OCI-LY3 (cell line): ENCODE results near the gene ZRANB2.

ENCODE experiments used
- H2AFZ ChIP-seq: fragments of 200-600, 300-600 bp; shearing (Covaris generic); 2 replicates; pipeline ENCODE4 v1.6.0; 2014; ENCODE audit warnings: antibody characterized with exemption, low read depth, low read length
- H3K27ac ChIP-seq: fragments of 200-600, 300-600 bp; sonication (generic); 2 replicates; pipeline ENCODE4 v1.5.1; 2014; ENCODE audit warnings: mild to moderate bottlenecking, low read length, moderate library complexity, mixed read lengths
- H3K27me3 ChIP-seq: fragments of 200-600, 300-600 bp; sonication (generic); 2 replicates; pipeline ENCODE4 v1.6.1; 2014; ENCODE audit warnings: low read depth, low read length, mixed read lengths
- H3K36me3 ChIP-seq: fragments of 200-600, 300-600 bp; sonication (generic); replicated peaks from 2 replicates; pipeline ENCODE3; 2014; ENCODE audit warnings: low read depth, low read length, mixed read lengths
- H3K4me1 ChIP-seq: fragments of 300-600, 200-600 bp; sonication (generic); 2 replicates; pipeline ENCODE4 v1.6.1; 2014; ENCODE audit warnings: low read length, mixed read lengths
- H3K4me2 ChIP-seq: fragments of 200-600, 300-600 bp; sonication (generic); 2 replicates; pipeline ENCODE4 v1.6.1; 2014; ENCODE audit warnings: low read length, mixed read lengths
- H3K4me3 ChIP-seq: fragments of 300-600, 200-600 bp; sonication (generic); 2 replicates; pipeline ENCODE4 v1.5.1; 2014; ENCODE audit warnings: antibody characterized with exemption, mild to moderate bottlenecking, low read length, moderate library complexity
- H3K79me2 ChIP-seq: fragments of 300-600, 200-600 bp; shearing (Covaris generic); 2 replicates; pipeline ENCODE4 v1.6.1; 2014; ENCODE audit warnings: mild to moderate bottlenecking, low read length, mixed read lengths
- H3K9ac ChIP-seq: fragments of 300-600, 200-600 bp; shearing (Covaris generic); 2 replicates; pipeline ENCODE4 v1.6.0; 2014; ENCODE audit warnings: mild to moderate bottlenecking, low read length, moderate library complexity
- H3K9me3 ChIP-seq: fragments of 200-600, 300-600 bp; shearing (Covaris generic); 2 replicates; pipeline ENCODE4 v1.6.1; 2014; ENCODE audit warnings: low read length, mixed read lengths; ENCODE audit not compliant: insufficient read depth
- H4K20me1 ChIP-seq: fragments of 200-600, 300-600 bp; sonication (generic); 2 replicates; pipeline ENCODE4 v1.6.1; 2016; ENCODE audit warnings: low read length, mixed read lengths; ENCODE audit not compliant: insufficient read depth
- CTCF ChIP-seq: fragments of 200-600, 300-600 bp; sonication (generic); IDR thresholded peaks from 2 replicates; pipeline ENCODE4 v1.5.1; 2014; ENCODE audit warnings: antibody characterized with exemption, low read length, low read depth
- EZH2phosphoT487 ChIP-seq: fragments of 200-600 bp; shearing (Covaris generic); IDR thresholded peaks from 2 replicates; pipeline ENCODE4 v1.6.1; 2018; ENCODE audit warnings: antibody characterized with exemption, mixed run types, low read depth

ZRANB2 gene

GRCh38 chr1:71087713-71088112 is 6.9 kb upstream of the ZRANB2 start:
- H3K4me1 ChIP-seq, result no peaks in the 10 kb centered on the region
- no peaks in the 10 kb centered on the region for H3K9me3 ChIP-seq
- H3K36me3 ChIP-seq, result no peaks in the 10 kb centered on the region
- H3K27me3 ChIP-seq, result no peaks in the 10 kb centered on the region
- H3K79me2 ChIP-seq, result no peaks in the 10 kb centered on the region
- no peak overlapping the region for H3K4me3 ChIP-seq
- H4K20me1 ChIP-seq, result no peaks in the 10 kb centered on the region
- no peak for TF ChIP-seq EZH2phosphoT487
- no peak for TF ChIP-seq CTCF
- no peak overlapping the region for H3K4me2 ChIP-seq
- no peak overlapping the region for H2AFZ ChIP-seq
- H3K27ac ChIP-seq, result no peak overlapping the region
- H3K9ac ChIP-seq, result no peak overlapping the region

GRCh38 chr1:71087060-71087459 is 6.2 kb upstream of the ZRANB2 start:
- H3K4me3 ChIP-seq, result no peak overlapping the region
- H3K27me3 ChIP-seq, result no peaks in the 10 kb centered on the region
- H3K9me3 ChIP-seq, result no peaks in the 10 kb centered on the region
- TF ChIP-seq EZH2phosphoT487 (no peak), CTCF (no peak)
- H2AFZ ChIP-seq, result no peak overlapping the region
- H3K79me2 ChIP-seq, result no peaks in the 10 kb centered on the region
- no peaks in the 10 kb centered on the region for H3K36me3 ChIP-seq
- no peaks in the 10 kb centered on the region for H4K20me1 ChIP-seq
- no peak overlapping the region for H3K4me2 ChIP-seq
- no peaks in the 10 kb centered on the region for H3K4me1 ChIP-seq
- no peak overlapping the region for H3K27ac ChIP-seq
- no peak overlapping the region for H3K9ac ChIP-seq

GRCh38 chr1:71086331-71086730 is 5.5 kb upstream of the ZRANB2 start:
- Histone ChIP-seq H3K9ac (no peak overlapping the region), H3K79me2 (no peaks in the 10 kb centered on the region), H2AFZ (no peak overlapping the region), H3K27me3 (no peaks in the 10 kb centered on the region), H4K20me1 (no peaks in the 10 kb centered on the region), H3K4me2 (no peak overlapping the region), H3K4me3 (no peak overlapping the region), H3K9me3 (no peaks in the 10 kb centered on the region), H3K4me1 (no peaks in the 10 kb centered on the region; the same call in 1 of the 2 replicates), H3K36me3 (no peaks in the 10 kb centered on the region), H3K27ac (no peak overlapping the region)
- no peak for TF ChIP-seq CTCF

GRCh38 chr1:71083271-71083670 is 2.4 kb upstream of the ZRANB2 start:
- peaks cover 12% of the 10 kb centered on the region for H4K20me1 ChIP-seq
- TF ChIP-seq CTCF, result no peak
- no peak for TF ChIP-seq EZH2phosphoT487
- no peaks in the 10 kb centered on the region for H3K27me3 ChIP-seq
- peaks cover 9% of the 10 kb centered on the region for H3K4me1 ChIP-seq
- peaks cover 26% of the 10 kb centered on the region for H3K79me2 ChIP-seq
- H3K4me2 ChIP-seq, result no peak overlapping the region
- no peak overlapping the region for H2AFZ ChIP-seq
- no peak overlapping the region for H3K9ac ChIP-seq
- no peak overlapping the region for H3K27ac ChIP-seq
- no peak overlapping the region for H3K4me3 ChIP-seq
- no peaks in the 10 kb centered on the region for H3K9me3 ChIP-seq
- no peaks in the 10 kb centered on the region for H3K36me3 ChIP-seq
